GM18519 (cell line): ENCODE results near the gene SP110.
"Not testable (repeated sequence)": the region's sequence is repeated elsewhere in the genome, so short reads cannot be mapped to it uniquely, and the experiment has no call there.

Experiments used
- ATAC-seq: cut with Tn5 transposase; IDR thresholded peaks from one replicate; pipeline ENCODE4 v1.9.1; 2021; ENCODE audit warnings: mild to moderate bottlenecking, moderate library complexity; ENCODE audit not compliant: unreplicated experiment, low FRiP score

Gene SP110

GRCh38 chr2:230219419-230220331 is at the start of gene SP110:
Gene SP110 (minus strand): TSS chr2:230219984. CDS start chr2:230216927, 3,057 bp downstream.
- ATAC-seq = peak; percentile 60

DNA sequence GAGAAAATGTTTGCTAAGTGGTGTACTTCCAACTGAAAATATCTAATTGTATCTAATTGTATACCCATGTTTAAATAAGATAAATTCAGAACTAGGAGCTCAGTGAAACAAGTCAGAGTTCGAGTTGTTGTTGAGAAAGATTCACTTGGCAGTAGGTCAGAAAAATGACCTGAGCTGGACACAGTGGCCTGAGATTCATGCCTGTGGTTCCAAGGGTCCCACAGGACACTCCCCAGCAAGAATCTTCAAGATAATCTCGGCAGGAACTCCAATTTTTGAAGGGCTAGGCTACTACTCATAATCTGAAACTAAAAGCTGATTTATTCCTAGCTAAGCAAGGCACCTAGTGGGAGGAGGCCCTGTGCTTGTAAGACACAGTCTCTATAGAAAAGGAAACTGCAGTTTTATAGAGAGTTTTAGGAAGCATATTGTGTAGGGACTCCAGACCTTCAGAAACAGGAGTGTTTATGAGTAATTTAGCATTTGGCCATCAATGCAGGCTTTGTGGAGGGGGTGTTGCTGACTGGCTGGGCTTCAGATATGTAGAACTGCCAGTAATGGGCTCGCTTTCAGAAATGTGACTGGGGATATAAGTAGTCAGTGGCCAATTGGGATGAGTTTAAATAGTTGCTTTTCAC is 48.9 kb upstream of the SP110 start:
- peak; percentile 50 for ATAC-seq

DNA sequence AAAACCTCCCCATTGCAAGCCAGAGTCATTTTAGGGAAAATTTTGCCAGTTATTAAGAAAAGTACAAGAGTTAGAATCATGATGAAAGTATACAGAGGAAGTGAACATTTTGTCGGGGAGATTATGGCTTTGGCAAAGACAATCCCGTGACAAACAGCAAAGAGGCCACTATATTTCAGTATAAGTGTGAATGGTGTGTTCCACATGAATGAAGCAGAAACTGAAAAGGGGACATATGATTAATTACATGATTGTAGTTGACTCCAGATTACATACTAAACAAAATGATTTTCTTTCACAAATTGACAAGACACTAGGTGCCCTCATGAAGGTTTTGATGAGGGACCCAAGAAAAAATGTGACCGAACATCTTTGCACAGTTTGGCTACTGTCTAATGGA is 47.8 kb upstream of the SP110 start:
- peak; percentile 63 for ATAC-seq

- peak; percentile 7 for ATAC-seq
Observed at GRCh38 chr2:230267059-230267458, 47.3 kb upstream of the SP110 start.

DNA sequence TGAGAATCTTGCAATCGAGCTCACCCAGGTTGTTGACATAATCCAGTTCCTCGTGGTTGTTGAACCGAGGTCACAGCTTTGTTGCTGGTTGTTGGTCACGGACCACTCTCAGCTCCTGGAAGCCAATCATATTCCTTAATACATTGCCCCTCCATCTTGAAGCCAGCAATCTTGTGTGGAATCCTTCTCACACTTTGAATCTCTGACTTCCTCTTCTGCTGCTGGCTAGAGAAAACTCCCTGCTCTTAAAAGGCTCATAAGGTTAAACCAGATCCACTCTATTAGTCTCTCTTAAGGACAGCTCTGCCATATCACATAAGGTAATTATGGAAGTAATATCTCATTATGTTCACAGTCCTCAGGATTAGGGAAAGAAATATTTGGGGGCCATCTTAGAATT is 46.9 kb upstream of the SP110 start:
- ATAC-seq = no peak

DNA sequence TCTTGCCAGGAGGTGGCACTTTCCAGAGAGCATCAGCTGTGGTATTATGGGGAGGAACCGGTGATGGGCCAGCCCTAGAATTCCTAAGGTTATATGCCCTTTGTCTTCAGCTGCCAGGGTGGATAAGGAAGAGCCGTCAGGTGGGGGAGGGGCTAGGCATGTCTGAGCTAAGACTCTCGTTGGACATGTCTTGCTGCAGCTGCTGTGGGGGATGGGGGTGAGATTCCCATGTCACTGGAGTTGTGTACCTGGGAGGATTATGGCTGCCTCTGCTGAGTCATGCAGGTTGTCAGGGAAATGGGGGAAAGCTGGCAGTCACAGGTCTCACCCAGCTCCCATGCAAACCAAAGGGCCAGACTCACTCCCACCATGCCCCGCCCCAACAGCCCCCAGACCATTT is 45.2 kb upstream of the SP110 start:
- not testable (repeated sequence) for ATAC-seq

DNA sequence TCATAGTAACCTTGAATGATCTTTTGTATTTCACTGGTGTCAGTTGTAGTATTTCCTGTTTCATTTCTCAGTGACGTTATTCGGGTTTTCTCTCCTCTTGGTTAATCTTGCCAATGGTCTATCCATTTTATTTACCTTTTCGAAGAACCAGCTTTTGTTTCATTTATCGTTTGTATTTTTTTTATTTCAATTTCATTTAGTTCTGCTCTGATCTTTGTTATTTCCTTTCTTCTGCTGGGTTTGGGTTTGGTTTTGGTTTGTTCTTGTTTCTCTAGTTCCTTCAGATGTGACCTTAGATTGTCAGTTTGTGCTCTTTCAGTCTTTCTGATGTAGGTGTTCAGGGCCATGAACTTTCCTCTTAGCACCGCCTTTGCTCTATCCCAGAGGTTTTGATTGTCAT is 42.5 kb upstream of the SP110 start:
- no peak for ATAC-seq

GRCh38 chr2:230258483-230258882 is 38.7 kb upstream of the SP110 start:
- no peak for ATAC-seq

- no peak for ATAC-seq
Observed at GRCh38 chr2:230256733-230257332, 37.0 kb upstream of the SP110 start.

- ATAC-seq = no peak
Observed at GRCh38 chr2:230254152-230254881, 34.5 kb upstream of the SP110 start.

DNA sequence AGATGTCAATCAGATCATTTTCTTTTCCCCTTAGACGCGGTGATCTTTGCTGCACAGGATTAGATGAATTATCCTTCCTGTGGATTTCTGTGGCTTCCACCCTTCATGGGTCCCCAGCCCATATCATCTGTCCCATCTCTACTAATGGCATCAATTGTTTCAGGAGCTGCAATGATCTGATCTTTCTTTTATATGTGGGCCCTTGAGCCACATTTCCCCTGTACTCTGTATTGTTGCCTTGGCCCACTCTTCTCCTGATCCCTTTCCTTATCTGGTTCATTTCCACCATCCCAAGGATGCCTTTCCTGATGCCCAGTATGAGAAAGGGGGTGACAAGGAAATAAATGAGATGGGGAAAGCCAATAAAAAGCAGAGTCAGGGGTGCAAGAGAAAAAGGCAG is 30.4 kb upstream of the SP110 start:
- no peak for ATAC-seq

GRCh38 chr2:230246206-230246605 is 26.4 kb upstream of the SP110 start:
- ATAC-seq = no peak

DNA sequence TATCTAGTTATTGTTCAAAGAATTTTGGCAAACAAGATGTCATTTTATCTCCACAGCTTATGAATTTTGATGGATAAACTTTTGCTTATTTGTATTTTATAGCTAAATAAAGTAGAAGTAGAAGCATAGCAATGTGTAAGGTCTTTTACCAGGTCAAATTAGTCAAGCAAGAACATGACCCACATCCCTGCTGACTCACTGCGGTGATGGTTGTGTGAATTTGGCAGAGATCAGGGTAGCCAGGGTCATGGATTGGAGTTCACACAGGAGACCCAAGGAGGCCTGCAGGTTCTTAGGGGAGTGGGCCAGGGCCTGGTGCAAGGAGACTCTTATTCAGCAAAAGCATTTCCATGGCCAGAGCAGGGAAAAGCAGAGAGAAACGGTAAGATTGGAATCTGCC is 24.4 kb upstream of the SP110 start:
- no peak for ATAC-seq

GRCh38 chr2:230234845-230235244 is 15.1 kb upstream of the SP110 start:
- ATAC-seq = peak; percentile 76

- peak; percentile 44 for ATAC-seq
Observed at GRCh38 chr2:230234122-230234722, 14.4 kb upstream of the SP110 start.

DNA sequence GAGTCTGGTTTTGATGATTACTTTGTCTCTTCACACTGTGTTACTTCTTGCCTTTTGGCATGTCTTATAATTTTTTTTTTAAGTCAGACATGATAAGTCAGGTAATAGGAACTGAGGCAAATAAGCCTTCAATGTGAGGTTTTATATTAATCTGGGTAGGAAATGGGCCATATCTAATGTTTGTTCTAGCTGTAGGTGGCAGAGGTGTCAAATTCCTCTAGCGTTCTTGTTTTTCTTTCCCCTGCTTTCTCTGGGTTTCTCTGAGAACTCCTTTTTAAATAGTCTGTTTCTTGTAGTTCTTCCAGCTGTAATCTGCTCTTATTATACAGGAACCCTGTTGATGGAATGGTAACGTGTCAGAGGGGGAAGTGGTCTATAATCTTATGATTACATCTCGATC is 11.5 kb upstream of the SP110 start:
- ATAC-seq = no peak

- no peak for ATAC-seq
Observed at GRCh38 chr2:230230496-230231200, 10.9 kb upstream of the SP110 start.

DNA sequence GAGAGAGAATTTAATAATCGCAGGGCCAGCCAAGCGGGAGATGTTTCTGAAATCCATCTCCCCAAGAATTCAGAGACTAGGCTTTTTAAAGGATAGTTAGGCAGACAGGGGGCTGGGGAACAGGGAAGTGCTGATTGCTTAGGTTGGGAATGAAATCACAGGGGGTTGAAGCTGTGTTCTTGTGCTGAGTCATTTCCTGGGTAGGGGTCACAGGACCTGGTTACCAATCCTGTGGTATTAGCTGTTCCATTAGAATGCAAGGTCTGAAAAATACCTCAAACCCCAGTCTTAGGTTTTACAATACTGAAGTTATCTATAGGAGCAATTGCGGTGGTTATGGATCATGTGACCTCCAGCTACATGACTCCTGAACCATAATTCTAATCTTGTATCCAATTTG is 10.3 kb upstream of the SP110 start:
- ATAC-seq = no peak

DNA sequence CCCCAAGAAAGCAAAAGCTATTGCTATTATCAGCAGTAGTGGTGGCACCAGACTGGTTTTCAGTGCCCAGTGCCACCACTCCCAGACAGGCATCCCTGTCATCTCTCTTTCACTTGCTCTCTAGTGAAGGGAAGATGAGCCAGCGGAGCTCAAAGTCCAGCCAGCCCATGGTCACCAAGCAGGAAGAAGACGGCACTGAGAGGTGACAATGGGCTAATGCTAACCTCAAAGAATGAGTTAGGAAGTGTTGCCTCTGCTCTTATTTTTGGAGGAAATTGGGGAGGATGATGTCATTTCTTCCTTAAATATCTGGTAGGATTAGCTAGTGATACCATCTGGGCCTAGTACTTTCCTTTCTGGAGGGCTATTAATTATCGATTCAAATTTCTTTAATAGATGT is 7.4 kb upstream of the SP110 start:
- ATAC-seq = no peak

DNA sequence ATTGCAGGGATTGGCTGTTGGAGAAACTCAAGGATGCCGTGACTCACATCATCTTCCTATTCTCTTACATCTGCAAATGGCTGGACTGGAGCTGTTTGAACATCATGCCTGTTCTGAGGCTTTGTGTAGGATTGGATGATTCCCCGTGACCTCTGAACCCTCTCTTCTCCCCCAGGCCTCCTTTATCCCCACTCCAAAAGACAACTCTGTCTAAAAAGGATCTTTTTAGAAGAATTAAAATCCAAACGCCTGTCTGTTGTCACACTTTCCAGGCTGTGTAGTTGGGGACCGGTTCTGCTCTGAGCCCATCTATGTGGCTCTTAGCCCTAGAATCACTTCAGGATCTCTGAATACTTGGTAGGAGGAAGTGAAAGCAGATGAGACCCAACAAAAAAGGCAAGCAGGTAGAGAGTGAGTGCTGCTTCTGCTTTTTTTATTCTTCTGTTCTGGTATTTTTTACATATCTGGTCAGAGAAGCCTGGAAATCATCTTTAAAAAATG is 6.3 kb upstream of the SP110 start:
- ATAC-seq = peak; percentile 67
